GM12864 (cell line): ENCODE measurements around the gene COP1.

Experiments
- DNase-seq: peaks from one replicate; pipeline ENCODE4 v3.0.0-alpha.2; 2011; ENCODE audit warnings: low read depth
- H3K4me3 ChIP-seq: 2 replicates; pipeline ENCODE4 v1.5.1; 2011; ENCODE audit warnings: mild to moderate bottlenecking, low read depth, low read length, control low read depth
- TF ChIP-seq, protein P1 (sequence below): IDR thresholded peaks from 2 replicates; pipeline ENCODE4 v1.5.1; 2011; ENCODE audit warnings: low read depth, mild to moderate bottlenecking, moderate library complexity, low read length, control low read depth, inconsistent platforms; ENCODE audit errors: missing control alignments

Gene COP1

DNA sequence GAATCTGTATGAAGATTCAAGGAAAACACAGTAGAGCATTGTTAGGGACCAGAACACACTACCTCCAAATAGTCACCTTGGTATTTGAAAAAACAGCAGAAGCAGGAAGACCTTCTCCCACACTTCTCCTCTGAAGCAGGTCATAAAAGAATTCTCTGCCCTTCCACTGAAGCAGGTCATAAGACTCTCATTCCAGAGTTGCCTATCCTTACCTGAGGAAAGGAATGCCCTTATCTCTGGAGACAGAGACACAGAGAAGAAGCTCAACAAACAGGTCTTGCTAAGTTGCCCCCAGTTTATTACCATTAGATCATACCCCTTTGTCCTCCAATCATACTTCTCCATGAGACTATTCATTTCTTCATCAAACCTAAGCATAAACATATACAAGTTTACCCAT lies 237.9 kb downstream of the COP1 start:
- no peak for DNase-seq
- TF ChIP-seq, protein P1, sequence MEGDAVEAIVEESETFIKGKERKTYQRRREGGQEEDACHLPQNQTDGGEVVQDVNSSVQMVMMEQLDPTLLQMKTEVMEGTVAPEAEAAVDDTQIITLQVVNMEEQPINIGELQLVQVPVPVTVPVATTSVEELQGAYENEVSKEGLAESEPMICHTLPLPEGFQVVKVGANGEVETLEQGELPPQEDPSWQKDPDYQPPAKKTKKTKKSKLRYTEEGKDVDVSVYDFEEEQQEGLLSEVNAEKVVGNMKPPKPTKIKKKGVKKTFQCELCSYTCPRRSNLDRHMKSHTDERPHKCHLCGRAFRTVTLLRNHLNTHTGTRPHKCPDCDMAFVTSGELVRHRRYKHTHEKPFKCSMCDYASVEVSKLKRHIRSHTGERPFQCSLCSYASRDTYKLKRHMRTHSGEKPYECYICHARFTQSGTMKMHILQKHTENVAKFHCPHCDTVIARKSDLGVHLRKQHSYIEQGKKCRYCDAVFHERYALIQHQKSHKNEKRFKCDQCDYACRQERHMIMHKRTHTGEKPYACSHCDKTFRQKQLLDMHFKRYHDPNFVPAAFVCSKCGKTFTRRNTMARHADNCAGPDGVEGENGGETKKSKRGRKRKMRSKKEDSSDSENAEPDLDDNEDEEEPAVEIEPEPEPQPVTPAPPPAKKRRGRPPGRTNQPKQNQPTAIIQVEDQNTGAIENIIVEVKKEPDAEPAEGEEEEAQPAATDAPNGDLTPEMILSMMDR: no peak
- no peak overlapping the region for H3K4me3 ChIP-seq

DNA sequence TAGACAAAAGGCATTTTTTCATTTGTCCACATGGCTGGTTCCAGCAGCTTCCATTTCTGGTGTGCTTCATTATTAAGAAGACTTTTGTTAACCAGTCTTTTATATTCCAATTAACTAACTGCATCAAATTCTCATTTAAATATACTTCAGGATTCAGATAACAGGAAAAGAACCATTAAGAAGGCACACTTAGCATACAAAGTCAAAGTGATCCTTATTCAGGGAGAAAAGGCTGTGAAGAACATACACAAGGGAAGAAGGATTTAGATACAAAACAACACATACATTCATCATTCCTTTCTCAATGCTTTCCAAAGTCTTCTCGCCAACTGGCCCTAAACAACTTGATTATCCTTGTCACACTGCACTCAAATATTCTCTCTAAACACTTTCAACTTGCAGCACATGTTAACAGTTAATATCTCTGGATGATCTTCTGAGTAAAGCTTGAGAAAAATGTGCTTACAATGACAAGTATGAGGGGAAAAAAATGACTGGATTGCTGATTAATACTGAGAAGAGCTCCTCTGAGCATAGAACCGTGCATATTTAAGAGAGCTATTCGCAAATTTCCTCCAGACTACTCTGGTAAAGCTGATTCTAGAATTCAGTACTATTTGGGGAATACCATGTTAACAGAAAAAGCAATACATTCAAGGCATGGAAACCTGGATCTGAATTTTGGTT lies 238.5 kb downstream of the COP1 start:
- no peak for DNase-seq
- TF ChIP-seq, protein P1: no peak
- no peak overlapping the region for H3K4me3 ChIP-seq

DNA sequence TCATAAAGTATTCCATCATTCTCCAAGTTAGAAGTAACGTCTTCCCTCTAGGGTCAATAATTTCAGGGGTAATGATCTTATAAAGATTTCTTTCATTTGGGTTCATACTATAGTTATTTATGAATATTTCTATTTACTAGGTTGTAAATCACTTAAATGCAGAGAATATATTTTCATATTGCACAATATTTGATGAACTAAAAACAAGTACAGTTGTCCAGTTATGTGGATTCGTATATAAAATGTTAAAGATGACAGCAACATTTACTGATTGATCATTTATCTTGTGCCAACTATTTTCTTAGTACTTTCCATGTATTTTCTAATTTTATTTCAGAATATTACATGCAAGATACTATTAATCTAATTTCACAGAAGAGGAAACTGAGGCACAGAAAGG lies 243.3 kb downstream of the COP1 start:
- H3K4me3 ChIP-seq: no peak overlapping the region
- TF ChIP-seq, protein P1: no peak
- DNase-seq: no peak

DNA sequence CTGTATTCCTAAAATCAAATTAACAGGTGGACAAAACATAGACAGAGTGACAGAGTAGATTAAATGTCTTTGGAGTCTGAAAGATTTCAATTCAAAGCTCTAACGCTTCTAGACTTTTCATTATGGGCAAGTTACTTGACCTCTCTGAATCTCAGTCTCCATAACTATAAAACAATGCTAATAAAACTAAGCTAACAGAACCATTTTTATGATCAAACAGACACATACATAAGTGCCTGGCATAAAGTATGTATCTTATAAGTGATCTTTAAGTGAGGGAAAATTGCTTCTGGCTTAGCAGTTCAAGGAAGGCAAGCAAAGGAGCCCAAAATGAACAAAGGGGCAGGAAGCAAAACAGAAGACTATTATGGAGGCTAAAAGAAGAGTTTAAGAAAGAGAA lies 246.9 kb downstream of the COP1 start:
- DNase-seq: no peak
- TF ChIP-seq, protein P1: no peak
- H3K4me3 ChIP-seq: no peak overlapping the region

DNA sequence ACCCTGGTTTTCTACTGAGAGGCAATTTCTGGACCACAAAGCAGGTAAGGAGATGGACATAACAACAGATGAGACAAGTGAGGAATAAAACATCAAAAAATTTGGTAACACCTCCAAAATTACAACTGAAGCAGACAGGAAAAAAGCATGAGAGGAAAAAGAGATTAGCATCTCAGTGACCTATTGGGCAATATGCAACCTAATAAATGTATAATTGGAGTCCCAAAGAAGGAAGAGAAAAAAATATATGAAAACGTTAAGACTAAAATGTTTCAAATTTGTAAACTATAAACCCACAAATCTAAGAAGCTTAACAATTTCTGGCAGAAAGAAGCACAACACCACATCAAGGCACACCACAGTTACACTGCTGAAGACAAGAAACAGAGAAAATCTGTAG lies 255.5 kb downstream of the COP1 start:
- TF ChIP-seq, protein P1: no peak
- H3K4me3 ChIP-seq: no peak overlapping the region
- DNase-seq: no peak

DNA sequence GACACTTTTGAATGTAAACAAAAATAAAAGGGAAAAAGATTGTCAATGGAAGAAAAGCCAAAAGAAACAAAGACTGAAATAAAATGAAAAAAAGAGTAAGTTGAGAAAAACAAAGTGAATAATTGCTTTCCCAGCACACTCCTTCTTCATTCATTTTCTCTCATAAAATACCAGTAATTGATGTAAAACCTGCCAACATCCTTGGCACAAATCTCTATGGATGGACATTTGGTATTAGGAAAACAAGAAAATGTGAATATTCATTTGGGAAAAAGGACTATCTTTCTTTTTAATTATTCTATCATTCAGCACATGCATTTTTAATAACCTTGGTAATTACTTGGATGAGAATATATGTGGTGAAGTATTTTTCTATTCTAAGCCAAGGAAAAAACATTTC lies 259.3 kb downstream of the COP1 start:
- TF ChIP-seq, protein P1: no peak
- no peak for DNase-seq
- no peak overlapping the region for H3K4me3 ChIP-seq

DNA sequence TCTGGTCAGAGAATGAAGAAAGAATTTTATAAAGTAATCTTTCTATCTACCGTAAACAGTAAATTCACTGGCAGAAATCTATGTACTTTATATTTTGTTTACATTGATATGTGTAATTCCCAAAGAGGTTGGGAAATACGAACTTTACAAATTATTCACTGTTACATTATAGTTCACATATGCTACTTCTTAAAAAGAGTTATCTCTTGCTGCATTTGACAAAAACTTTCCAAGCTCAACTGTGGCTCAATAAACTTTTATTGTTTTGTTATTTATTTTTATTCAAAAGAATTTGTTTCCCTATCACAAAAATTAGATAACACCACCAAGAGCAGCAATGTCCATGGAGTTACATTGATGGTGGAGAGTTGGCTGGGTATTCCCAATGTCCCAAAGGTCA lies 262.5 kb downstream of the COP1 start:
- no peak overlapping the region for H3K4me3 ChIP-seq
- DNase-seq: no peak
- TF ChIP-seq, protein P1: no peak
